GM10847 (cell line): ENCODE measurements around the gene CD47.

Experiments
- POLR2A ChIP-seq: IDR thresholded peaks from 2 replicates; pipeline ENCODE4 v1.6.1; 2011; ENCODE audit not compliant: insufficient read length; ENCODE audit errors: extremely low read depth

Gene CD47

GRCh38 chr3:108088146-108088545 is 2.7 kb downstream of the CD47 start:
- no peak for TF ChIP-seq POLR2A

GRCh38 chr3:108086653-108087052 is 4.2 kb downstream of the CD47 start:
- no peak for TF ChIP-seq POLR2A

GRCh38 chr3:108085810-108086350 is 5.0 kb downstream of the CD47 start:
- no peak for TF ChIP-seq POLR2A

GRCh38 chr3:108085370-108085769 is 5.5 kb downstream of the CD47 start:
- no peak for TF ChIP-seq POLR2A

GRCh38 chr3:108079877-108080276 is 11.0 kb downstream of the CD47 start:
- no peak for TF ChIP-seq POLR2A

GRCh38 chr3:108079043-108079442 is 11.8 kb downstream of the CD47 start:
- no peak for TF ChIP-seq POLR2A

- no peak for TF ChIP-seq POLR2A
Observed at GRCh38 chr3:108076564-108076963, 14.3 kb downstream of the CD47 start.

GRCh38 chr3:108073764-108074431 is 16.9 kb downstream of the CD47 start:
- TF ChIP-seq POLR2A = no peak

GRCh38 chr3:108071368-108071767 is 19.5 kb downstream of the CD47 start:
- no peak for TF ChIP-seq POLR2A

- no peak for TF ChIP-seq POLR2A
Observed at GRCh38 chr3:108070356-108070755, 20.5 kb downstream of the CD47 start.

GRCh38 chr3:108067768-108068167 is 23.1 kb downstream of the CD47 start:
- no peak for TF ChIP-seq POLR2A

- TF ChIP-seq POLR2A = no peak
Observed at GRCh38 chr3:108065096-108065495, 25.7 kb downstream of the CD47 start.

- TF ChIP-seq POLR2A = no peak
Observed at GRCh38 chr3:108064293-108064887, 26.4 kb downstream of the CD47 start.

- no peak for TF ChIP-seq POLR2A
Observed at GRCh38 chr3:108062051-108062450, 28.8 kb downstream of the CD47 start.

- TF ChIP-seq POLR2A = no peak
Observed at GRCh38 chr3:108060331-108060730, 30.5 kb downstream of the CD47 start.

GRCh38 chr3:108055931-108056330 is 34.9 kb downstream of the CD47 start:
- TF ChIP-seq POLR2A = no peak

- TF ChIP-seq POLR2A = no peak
Observed at GRCh38 chr3:108054935-108055334, 35.9 kb downstream of the CD47 start.
